ENCODE measurements around the gene MUS81. TPM values are rescaled to one million over a fixed set of nuclear protein-coding genes. Genes with fewer than 3 reads are reported as not detected.

MUS81 gene
- total and polyA plus RNA-seq, 2 of the 13 experiments (the other 11 are each of a cell fraction or from before 2014, with no cell fraction given) = 25.6 to 30.2 TPM

DNA sequence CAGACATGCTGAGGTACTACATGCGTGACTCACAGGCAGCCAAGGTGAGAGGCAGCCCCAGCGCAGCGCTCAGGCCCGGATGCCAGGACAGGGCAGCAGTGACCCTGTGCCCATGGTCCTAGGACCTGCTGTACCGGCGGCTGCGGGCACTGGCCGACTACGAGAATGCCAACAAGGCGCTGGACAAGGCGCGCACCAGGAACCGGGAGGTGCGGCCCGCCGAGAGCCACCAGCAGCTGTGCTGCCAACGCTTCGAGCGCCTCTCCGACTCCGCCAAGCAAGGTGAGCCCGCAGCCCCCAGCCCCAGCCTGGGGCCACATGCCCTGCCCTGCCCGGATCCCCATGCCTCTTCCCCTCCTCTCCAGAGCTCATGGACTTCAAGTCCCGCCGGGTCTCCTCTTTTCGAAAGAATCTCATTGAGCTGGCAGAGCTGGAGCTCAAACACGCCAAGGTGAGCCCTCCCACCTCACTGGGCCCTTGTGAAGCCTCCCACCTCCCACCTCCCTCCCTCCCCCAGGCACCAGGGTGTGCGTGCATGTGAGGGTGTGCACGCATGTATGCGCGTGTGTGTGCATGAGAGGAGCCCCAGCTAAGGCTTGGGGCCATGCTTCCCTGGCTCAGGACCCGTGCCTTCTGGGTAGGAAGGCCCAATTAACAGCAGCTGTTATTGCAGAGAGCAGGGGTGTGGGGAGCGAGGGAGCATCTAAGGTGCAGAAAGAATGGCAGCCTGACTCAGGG lies 7.6 kb upstream of the MUS81 start (continued):
- peak; percentile 18; the same call in 1 of the 2 replicates for TF ChIP-seq ZNF768 (CRISPR knock-in tag; IDR thresholded peaks at IDR 0.05)
- TF ChIP-seq PAF1 (CRISPR knock-in tag; IDR thresholded peaks at IDR 0.05) = peak; percentile 32
- no peak for TF ChIP-seq STAT5B (CRISPR knock-in tag; IDR thresholded peaks at IDR 0.05)

DNA sequence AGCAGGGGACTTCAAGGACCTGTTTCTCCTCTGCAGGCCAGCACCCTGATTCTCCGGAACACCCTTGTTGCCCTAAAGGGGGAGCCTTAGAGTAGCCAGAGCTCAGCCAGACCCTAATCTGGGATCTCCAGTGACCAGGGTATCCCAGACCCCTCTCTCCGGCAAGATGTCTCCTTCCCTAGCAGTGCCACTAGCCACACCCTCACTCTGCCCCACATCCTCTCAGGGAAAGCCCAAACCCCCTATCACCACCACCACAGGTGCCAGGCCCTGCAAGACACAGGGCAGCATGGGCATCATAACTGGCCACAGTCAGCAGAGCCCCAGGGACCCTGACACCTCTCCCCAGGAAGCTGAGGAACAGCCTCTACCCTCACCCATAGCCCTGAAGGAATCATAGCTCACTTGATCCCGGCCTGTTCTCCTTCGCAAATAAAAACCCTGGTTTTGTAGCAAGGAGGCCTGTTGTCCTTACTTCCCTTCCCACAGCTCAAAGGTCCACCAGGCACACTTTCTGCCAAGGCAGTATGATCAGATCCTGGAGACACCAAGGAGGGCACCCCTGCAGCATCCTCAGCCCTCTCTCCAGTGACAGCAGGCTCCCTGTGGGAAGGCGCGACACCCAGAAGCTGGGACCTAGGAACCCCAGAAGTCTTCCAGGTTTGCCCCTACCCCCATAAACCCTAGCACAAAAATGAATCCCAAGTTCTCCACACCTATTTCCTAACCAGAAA lies 6.8 kb upstream of the MUS81 start:
- POLR2A ChIA-PET = interaction anchor here (1.0 to 2.6 kb wide), 7 partner anchors 16 to 200 kb away, joined by 3 to 8 read pairs (median 4); partner anchors contain the start of genes CCDC85B and FIBP
- no TSS peak for BruUV-seq (replicated peaks)

More for the DNA sequence above, 6.8 kb upstream of the MUS81 start:
- Histone ChIP-seq H3K4me1 (ENCODE audit: insufficient read depth, low read length) (peaks cover 63% of the 10 kb centered on the region), H3K4me2 (ENCODE audit: low read depth, low read length) (no peak overlapping the region), H2AFZ (ENCODE audit: low read length) (no peak overlapping the region), H3K4me3 (replicated peaks in 1 of 3; ENCODE audit: insufficient read depth in 1 of 3, low read depth in 2 of 3, low read length in 3 of 3) (no peak overlapping the region), H3K27ac (ENCODE audit: extremely low read length, insufficient read depth, low read length) (peak overlapping the region; percentile 20), H4K20me1 (ENCODE audit: insufficient read depth, low read length) (peaks cover 50% of the 10 kb centered on the region), H3K9me3 (ENCODE audit: low read length) (0 out of 2 replicates have a peak, but pooled peaks cover 4% of the 10 kb centered on the region), H3K36me3 (replicated peaks in 1 of 2; ENCODE audit: control insufficient read depth in 1 of 2, insufficient read depth in 2 of 2, low read length in 2 of 2) (peaks cover 14 to 34% of the 10 kb centered on the region in 2 experiments), H3K9ac (ENCODE audit: insufficient read depth, low read depth, low read length) (no peak overlapping the region), H3K79me2 (ENCODE audit: insufficient read depth, low read length) (peaks cover 22% of the 10 kb centered on the region), H3K27me3 (ENCODE audit: control insufficient read depth in 1 of 2, insufficient read depth in 2 of 2, low read length in 2 of 2) (no peaks in the 10 kb centered on the region; a peak in 1 of 5 replicates)
- no peak for DNase-seq (ENCODE audit: low spot score)
- FAIRE-seq = no peak
- 100% methylated on average over 2 of the region's 6 CpGs for WGBS (ENCODE audit: low lambda C conversion rate)
- ATAC-seq = no peak
- CTCF ChIA-PET (ENCODE audit: low intra/inter-chr PET ratio, low total read pairs) = no interaction called here
- in situ Hi-C loops (cut with HindIII; ENCODE audit: extremely low pct_ligation_motif_present, low pct_unique_long_range_greater_than_20kb) (loop anchor here (10.0 kb wide), 1 partner anchor 299 kb away; the partner anchor contains the start of gene LTBP3), intact Hi-C loops (cut with micrococcal nuclease; ENCODE audit: unreplicated experiment) (no loop called here)
- TF ChIP-seq, protein P1, sequence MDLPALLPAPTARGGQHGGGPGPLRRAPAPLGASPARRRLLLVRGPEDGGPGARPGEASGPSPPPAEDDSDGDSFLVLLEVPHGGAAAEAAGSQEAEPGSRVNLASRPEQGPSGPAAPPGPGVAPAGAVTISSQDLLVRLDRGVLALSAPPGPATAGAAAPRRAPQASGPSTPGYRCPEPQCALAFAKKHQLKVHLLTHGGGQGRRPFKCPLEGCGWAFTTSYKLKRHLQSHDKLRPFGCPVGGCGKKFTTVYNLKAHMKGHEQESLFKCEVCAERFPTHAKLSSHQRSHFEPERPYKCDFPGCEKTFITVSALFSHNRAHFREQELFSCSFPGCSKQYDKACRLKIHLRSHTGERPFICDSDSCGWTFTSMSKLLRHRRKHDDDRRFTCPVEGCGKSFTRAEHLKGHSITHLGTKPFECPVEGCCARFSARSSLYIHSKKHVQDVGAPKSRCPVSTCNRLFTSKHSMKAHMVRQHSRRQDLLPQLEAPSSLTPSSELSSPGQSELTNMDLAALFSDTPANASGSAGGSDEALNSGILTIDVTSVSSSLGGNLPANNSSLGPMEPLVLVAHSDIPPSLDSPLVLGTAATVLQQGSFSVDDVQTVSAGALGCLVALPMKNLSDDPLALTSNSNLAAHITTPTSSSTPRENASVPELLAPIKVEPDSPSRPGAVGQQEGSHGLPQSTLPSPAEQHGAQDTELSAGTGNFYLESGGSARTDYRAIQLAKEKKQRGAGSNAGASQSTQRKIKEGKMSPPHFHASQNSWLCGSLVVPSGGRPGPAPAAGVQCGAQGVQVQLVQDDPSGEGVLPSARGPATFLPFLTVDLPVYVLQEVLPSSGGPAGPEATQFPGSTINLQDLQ (CRISPR knock-in tag; IDR thresholded peaks at IDR 0.05) = no peak
- TF ChIP-seq POLR2G (IDR thresholded peaks at IDR 0.05; ENCODE audit: low read depth, low read length) = peak; percentile 31; the same call in 1 of the 2 replicates

Measured in HepG2 (cell line).